GM19328 (cell line): ENCODE measurements around the gene OGFOD1.

ENCODE experiments used
- ATAC-seq: cut with Tn5 transposase; IDR thresholded peaks from one replicate; pipeline ENCODE4 v1.9.1; 2021; ENCODE audit warnings: mild to moderate bottlenecking, moderate library complexity; ENCODE audit not compliant: unreplicated experiment

OGFOD1 gene

GRCh38 chr16:56426585-56426984 is 24.8 kb upstream of the OGFOD1 start:
- no peak for ATAC-seq

- ATAC-seq, result no peak
Observed at GRCh38 chr16:56428091-56428490, 23.3 kb upstream of the OGFOD1 start.

GRCh38 chr16:56436258-56436657 is 15.1 kb upstream of the OGFOD1 start:
- no peak for ATAC-seq

GRCh38 chr16:56438038-56438437 is 13.3 kb upstream of the OGFOD1 start:
- ATAC-seq, result no peak

GRCh38 chr16:56447286-56447685 is 4.1 kb upstream of the OGFOD1 start:
- ATAC-seq, result no peak

GRCh38 chr16:56448005-56448404 is 3.3 kb upstream of the OGFOD1 start:
- no peak for ATAC-seq

- peak; percentile 16 for ATAC-seq
Observed at GRCh38 chr16:56450275-56450985, 924 bp upstream of the OGFOD1 start.

- ATAC-seq, result peak; percentile 36
Observed at GRCh38 chr16:56451753-56452689, 667 bp downstream of the OGFOD1 start.

GRCh38 chr16:56457927-56458470 is 6.6 kb downstream of the OGFOD1 start:
- ATAC-seq, result no peak

- no peak for ATAC-seq
Observed at GRCh38 chr16:56460101-56460500, 8.7 kb downstream of the OGFOD1 start.

- no peak for ATAC-seq
Observed at GRCh38 chr16:56462064-56462796, 10.9 kb downstream of the OGFOD1 start.

- ATAC-seq, result no peak
Observed at GRCh38 chr16:56463153-56463552, 11.8 kb downstream of the OGFOD1 start.

GRCh38 chr16:56466344-56466743 is 15.0 kb downstream of the OGFOD1 start:
- no peak for ATAC-seq

GRCh38 chr16:56468800-56469199 is 17.4 kb downstream of the OGFOD1 start:
- no peak for ATAC-seq

- no peak for ATAC-seq
Observed at GRCh38 chr16:56469748-56470147, 18.4 kb downstream of the OGFOD1 start.

GRCh38 chr16:56470232-56470631 is 18.9 kb downstream of the OGFOD1 start:
- no peak for ATAC-seq

GRCh38 chr16:56470666-56471065 is 19.3 kb downstream of the OGFOD1 start:
- no peak for ATAC-seq

- ATAC-seq, result no peak
Observed at GRCh38 chr16:56475201-56475600, 23.8 kb downstream of the OGFOD1 start.

- no peak for ATAC-seq
Observed at GRCh38 chr16:56477096-56477878, 25.9 kb downstream of the OGFOD1 start.
